ENCODE data around the gene IGSF9. TPM values are rescaled to one million over a fixed set of nuclear protein-coding genes. Genes with fewer than 3 reads are reported as not detected.

The IGSF9 gene
- total and polyA plus RNA-seq, 4 donors: 0.14 to 21.3 (median 16.1) TPM

- no peak overlapping the region for H3K9ac ChIP-seq (ENCODE audit: low read depth in 1 of 2, low read length in 2 of 2)
- no peaks in the 10 kb centered on the region for H3K27me3 ChIP-seq (ENCODE audit: control insufficient read depth in 4 of 4, insufficient read depth in 4 of 4, low read length in 3 of 4)
- TF ChIP-seq EGR1 (IDR thresholded peaks at IDR 0.05; ENCODE audit: low read depth in 2 of 2): no peak
- no peak for TF ChIP-seq SP1 (IDR thresholded peaks at IDR 0.05)
- TF ChIP-seq, protein P1, sequence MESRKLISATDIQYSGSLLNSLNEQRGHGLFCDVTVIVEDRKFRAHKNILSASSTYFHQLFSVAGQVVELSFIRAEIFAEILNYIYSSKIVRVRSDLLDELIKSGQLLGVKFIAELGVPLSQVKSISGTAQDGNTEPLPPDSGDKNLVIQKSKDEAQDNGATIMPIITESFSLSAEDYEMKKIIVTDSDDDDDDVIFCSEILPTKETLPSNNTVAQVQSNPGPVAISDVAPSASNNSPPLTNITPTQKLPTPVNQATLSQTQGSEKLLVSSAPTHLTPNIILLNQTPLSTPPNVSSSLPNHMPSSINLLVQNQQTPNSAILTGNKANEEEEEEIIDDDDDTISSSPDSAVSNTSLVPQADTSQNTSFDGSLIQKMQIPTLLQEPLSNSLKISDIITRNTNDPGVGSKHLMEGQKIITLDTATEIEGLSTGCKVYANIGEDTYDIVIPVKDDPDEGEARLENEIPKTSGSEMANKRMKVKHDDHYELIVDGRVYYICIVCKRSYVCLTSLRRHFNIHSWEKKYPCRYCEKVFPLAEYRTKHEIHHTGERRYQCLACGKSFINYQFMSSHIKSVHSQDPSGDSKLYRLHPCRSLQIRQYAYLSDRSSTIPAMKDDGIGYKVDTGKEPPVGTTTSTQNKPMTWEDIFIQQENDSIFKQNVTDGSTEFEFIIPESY (IDR thresholded peaks at IDR 0.05): no peak
- no peak for TF ChIP-seq FOXA1 (IDR thresholded peaks at IDR 0.05)
- TF ChIP-seq, protein P2, sequence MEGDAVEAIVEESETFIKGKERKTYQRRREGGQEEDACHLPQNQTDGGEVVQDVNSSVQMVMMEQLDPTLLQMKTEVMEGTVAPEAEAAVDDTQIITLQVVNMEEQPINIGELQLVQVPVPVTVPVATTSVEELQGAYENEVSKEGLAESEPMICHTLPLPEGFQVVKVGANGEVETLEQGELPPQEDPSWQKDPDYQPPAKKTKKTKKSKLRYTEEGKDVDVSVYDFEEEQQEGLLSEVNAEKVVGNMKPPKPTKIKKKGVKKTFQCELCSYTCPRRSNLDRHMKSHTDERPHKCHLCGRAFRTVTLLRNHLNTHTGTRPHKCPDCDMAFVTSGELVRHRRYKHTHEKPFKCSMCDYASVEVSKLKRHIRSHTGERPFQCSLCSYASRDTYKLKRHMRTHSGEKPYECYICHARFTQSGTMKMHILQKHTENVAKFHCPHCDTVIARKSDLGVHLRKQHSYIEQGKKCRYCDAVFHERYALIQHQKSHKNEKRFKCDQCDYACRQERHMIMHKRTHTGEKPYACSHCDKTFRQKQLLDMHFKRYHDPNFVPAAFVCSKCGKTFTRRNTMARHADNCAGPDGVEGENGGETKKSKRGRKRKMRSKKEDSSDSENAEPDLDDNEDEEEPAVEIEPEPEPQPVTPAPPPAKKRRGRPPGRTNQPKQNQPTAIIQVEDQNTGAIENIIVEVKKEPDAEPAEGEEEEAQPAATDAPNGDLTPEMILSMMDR (IDR thresholded peaks at IDR 0.05; ENCODE audit: low read depth, low read length, missing input control): no peak
- no peak for TF ChIP-seq GABPA (IDR thresholded peaks at IDR 0.05 in 1 of 2, conservative IDR thresholded peaks at IDR 0.05 in 1 of 2)
- no peak for TF ChIP-seq HNF4A (conservative IDR thresholded peaks at IDR 0.05)
- TF ChIP-seq TAF1 (conservative IDR thresholded peaks at IDR 0.05): no peak
- no peak for TF ChIP-seq RAD21 (IDR thresholded peaks at IDR 0.05)
- no peak for TF ChIP-seq NR2F2 (IDR thresholded peaks at IDR 0.05)
- WGBS: 95% methylated on average over 7 of the region's 7 CpGs
- DNase-seq (ENCODE audit: low spot score): no peak
- peaks cover 8 to 20% (median 16%) of the 10 kb centered on the region in 4 donors for H3K4me1 ChIP-seq (ENCODE audit: control insufficient read depth in 4 of 4, insufficient read depth in 4 of 4, low read length in 3 of 4)
- H3K27ac ChIP-seq (ENCODE audit: low read depth in 1 of 2, low read length in 2 of 2): no peak overlapping the region
- H3K9me3 ChIP-seq (ENCODE audit: control insufficient read depth in 4 of 4, low read length in 3 of 4): no peaks in the 10 kb centered on the region
- no peak overlapping the region for H3K4me3 ChIP-seq (ENCODE audit: low read depth in 1 of 3, low read length in 3 of 3)
- H3K36me3 ChIP-seq (ENCODE audit: control insufficient read depth in 4 of 4, insufficient read depth in 3 of 4, low read depth in 1 of 4, low read length in 3 of 4): no peaks in the 10 kb centered on the region
Measured at GRCh38 chr1:159974350-159974965, 29.0 kb upstream of the IGSF9 start.

- H3K4me3 ChIP-seq (ENCODE audit: low read depth in 1 of 3, low read length in 3 of 3): no peak overlapping the region
- no peaks in the 10 kb centered on the region for H3K9me3 ChIP-seq (ENCODE audit: control insufficient read depth in 4 of 4, low read length in 3 of 4)
- H3K36me3 ChIP-seq (ENCODE audit: control insufficient read depth in 4 of 4, insufficient read depth in 3 of 4, low read depth in 1 of 4, low read length in 3 of 4): no peaks in the 10 kb centered on the region
- no peak for DNase-seq (ENCODE audit: low spot score)
- H3K27ac ChIP-seq (ENCODE audit: low read depth in 1 of 2, low read length in 2 of 2): no peak overlapping the region
- no peak overlapping the region for H3K9ac ChIP-seq (ENCODE audit: low read depth in 1 of 2, low read length in 2 of 2)
- 93% methylated on average over 6 of the region's 6 CpGs for WGBS
- H3K4me1 ChIP-seq (ENCODE audit: control insufficient read depth in 4 of 4, insufficient read depth in 4 of 4, low read length in 3 of 4): peaks cover 8 to 20% (median 16%) of the 10 kb centered on the region in 4 donors
- TF ChIP-seq FOXA2 (IDR thresholded peaks at IDR 0.05): no peak
- TF ChIP-seq ATF3 (IDR thresholded peaks at IDR 0.05): no peak
- no peaks in the 10 kb centered on the region for H3K27me3 ChIP-seq (ENCODE audit: control insufficient read depth in 4 of 4, insufficient read depth in 4 of 4, low read length in 3 of 4)
Measured at GRCh38 chr1:159973350-159973940, 28.0 kb upstream of the IGSF9 start.
